Gastroesophageal sphincter (tissue), 4 donors: Measurements from ENCODE around the gene C6orf141. TPM values are rescaled to one million over a fixed set of nuclear protein-coding genes. Genes with fewer than 3 reads are reported as not detected.

Experiments
- ATAC-seq: fragments of 150-250 bp; one replicate; pipeline ENCODE4 v1.9.1; 2016; ENCODE audit warnings: mild to moderate bottlenecking, moderate library complexity
- H3K27ac ChIP-seq, 4 donors: fragments of 200-600 bp; sonication (generic) in 3 of 4; 1 replicate in 3 of 4; 2 replicates in 1 of 4; pipeline ENCODE4 v1.5.1; 2016 to 2019
- H3K27me3 ChIP-seq: fragments of 200-600 bp; sonication (generic); one replicate; pipeline ENCODE4 v1.5.1; 2019
- H3K36me3 ChIP-seq, 2 donors: fragments of 200-600 bp; sonication (generic); one replicate each; pipeline ENCODE4 v1.5.1; 2019; ENCODE audit warnings: control low read depth in 1 of 2
- H3K4me1 ChIP-seq, 3 donors: fragments of 200-600 bp; sonication (generic); 1 replicate in 2 of 3; 2 replicates in 1 of 3; pipeline ENCODE4 v1.5.1; 2016 to 2019; ENCODE audit warnings: control low read depth in 2 of 3
- H3K4me3 ChIP-seq, 2 donors: fragments of 200-600 bp; sonication (generic); one replicate each; pipeline ENCODE4 v1.5.1; 2019; ENCODE audit warnings: mild to moderate bottlenecking in 1 of 2, moderate library complexity in 1 of 2
- H3K9me3 ChIP-seq, 3 donors: fragments of 200-600 bp; sonication (generic); one replicate each; pipeline ENCODE4 v1.5.1; 2017 to 2019; ENCODE audit warnings: control low read depth in 2 of 3
- CTCF ChIP-seq, 4 experiments: fragments of 200-600 bp in 2 of 4; fragments of 450-650 bp in 2 of 4; sonication (generic) in 1 of 4; IDR thresholded peaks; one replicate each; pipeline ENCODE4 v1.5.1; 2017 to 2019; ENCODE audit warnings: antibody characterized with exemption in 4 of 4, mild to moderate bottlenecking in 2 of 4, moderate library complexity in 2 of 4
- EP300 ChIP-seq: sonication (generic); formaldehyde crosslinking; IDR thresholded peaks from one replicate; pipeline ENCODE4 v1.6.1; 2017; ENCODE audit warnings: antibody characterized with exemption, mild to moderate bottlenecking
- POLR2A ChIP-seq, 2 donors: fragments of 450-650 bp; IDR thresholded peaks; one replicate each; pipeline ENCODE4 v1.6.1; 2017; ENCODE audit warnings: antibody characterized with exemption in 2 of 2, mild to moderate bottlenecking in 2 of 2, moderate library complexity in 1 of 2
- POLR2AphosphoS5 ChIP-seq: sonication (generic); formaldehyde crosslinking; IDR thresholded peaks from one replicate; pipeline ENCODE4 v1.6.1; 2017; ENCODE audit warnings: antibody characterized with exemption
- WGBS, 2 donors: methylation state at CpG; one replicate each; pipeline ENCODE4 v1.1.5; 2018; ENCODE audit warnings: low coverage in 1 of 2; 5-methylcytosine and 5-hydroxymethylcytosine counted together
- total RNA-seq, 4 donors: library from RNA; depleted of rRNA; stranded (reverse); fragments of >200 nt; gene quantifications; one replicate each; pipeline ENCODE4 v1.1.0, GENCODE V29; 2016

The C6orf141 gene
- total RNA-seq, 4 donors from 2014 or later: 1.6 to 2.6 (median 2.1) TPM

GRCh38 chr6:49519660-49520059 lies 30.8 kb upstream of the C6orf141 start:
- 100% methylated on average over 1 of the region's 1 CpG; no CpG with 5 or more reads in 1 of the 2 donors for WGBS, 2 donors
- no peak overlapping the region for H3K27ac ChIP-seq
- no peak for ATAC-seq
- no peaks in the 10 kb centered on the region for H3K4me1 ChIP-seq
- peaks cover 8% of the 10 kb centered on the region for H3K27me3 ChIP-seq
- no peak overlapping the region for H3K4me3 ChIP-seq
- H3K9me3 ChIP-seq: no peaks in the 10 kb centered on the region
- TF ChIP-seq CTCF (IDR thresholded peaks at IDR 0.05) (no peak), EP300 (no peak), POLR2AphosphoS5 (no peak), POLR2A (IDR thresholded peaks at IDR 0.05) (no peak)
- H3K36me3 ChIP-seq: no peaks in the 10 kb centered on the region

GRCh38 chr6:49522710-49523593 lies 27.5 kb upstream of the C6orf141 start:
- no peak for ATAC-seq
- H3K9me3 ChIP-seq: no peaks in the 10 kb centered on the region
- no peak overlapping the region for H3K4me3 ChIP-seq
- TF ChIP-seq POLR2A (IDR thresholded peaks at IDR 0.05) (no peak), POLR2AphosphoS5 (no peak), CTCF (IDR thresholded peaks at IDR 0.05) (no peak), EP300 (no peak)
- H3K27ac ChIP-seq: no peak overlapping the region
- H3K36me3 ChIP-seq: no peaks in the 10 kb centered on the region
- 66 to 82% methylated on average over 7 of the region's 7 CpGs for WGBS, 2 donors
- no peaks in the 10 kb centered on the region for H3K27me3 ChIP-seq
- H3K4me1 ChIP-seq: no peaks in the 10 kb centered on the region

GRCh38 chr6:49523901-49524300 lies 26.6 kb upstream of the C6orf141 start:
- H3K4me1 ChIP-seq: no peaks in the 10 kb centered on the region
- no peaks in the 10 kb centered on the region for H3K9me3 ChIP-seq
- 88 to 100% methylated on average over 1 of the region's 1 CpG for WGBS, 2 donors
- no peaks in the 10 kb centered on the region for H3K36me3 ChIP-seq
- H3K27ac ChIP-seq: no peak overlapping the region
- TF ChIP-seq POLR2AphosphoS5 (no peak), EP300 (no peak), CTCF (IDR thresholded peaks at IDR 0.05) (no peak), POLR2A (IDR thresholded peaks at IDR 0.05) (no peak)
- ATAC-seq: no peak
- no peaks in the 10 kb centered on the region for H3K27me3 ChIP-seq
- no peak overlapping the region for H3K4me3 ChIP-seq

- Histone ChIP-seq H3K4me1 (no peaks in the 10 kb centered on the region), H3K27me3 (no peaks in the 10 kb centered on the region), H3K27ac (no peak overlapping the region), H3K9me3 (no peaks in the 10 kb centered on the region), H3K36me3 (no peaks in the 10 kb centered on the region), H3K4me3 (no peak overlapping the region)
- TF ChIP-seq POLR2A (IDR thresholded peaks at IDR 0.05) (no peak), POLR2AphosphoS5 (no peak), CTCF (IDR thresholded peaks at IDR 0.05) (no peak), EP300 (no peak)
- 89 to 91% methylated on average over 2 to 6 of the region's 7 CpGs for WGBS, 2 donors
- ATAC-seq: no peak
Observed at GRCh38 chr6:49524541-49524940, 25.9 kb upstream of the C6orf141 start.

- no peak for ATAC-seq
- H3K27ac ChIP-seq: no peak overlapping the region
- 63 to 70% methylated on average over 4 to 11 of the region's 12 CpGs for whole genome bisulfite sequencing, 2 donors
- H3K4me3 ChIP-seq: no peak overlapping the region
- no peaks in the 10 kb centered on the region for H3K4me1 ChIP-seq
- H3K36me3 ChIP-seq: no peaks in the 10 kb centered on the region
- no peak for TF ChIP-seq EP300
- TF ChIP-seq POLR2AphosphoS5: no peak
- TF ChIP-seq CTCF (IDR thresholded peaks at IDR 0.05): no peak
- TF ChIP-seq POLR2A (IDR thresholded peaks at IDR 0.05): no peak
- H3K9me3 ChIP-seq: no peaks in the 10 kb centered on the region
- H3K27me3 ChIP-seq: no peaks in the 10 kb centered on the region
Observed at GRCh38 chr6:49526598-49526997, 23.9 kb upstream of the C6orf141 start.
